ENCODE results near the gene MMP24.

DNA sequence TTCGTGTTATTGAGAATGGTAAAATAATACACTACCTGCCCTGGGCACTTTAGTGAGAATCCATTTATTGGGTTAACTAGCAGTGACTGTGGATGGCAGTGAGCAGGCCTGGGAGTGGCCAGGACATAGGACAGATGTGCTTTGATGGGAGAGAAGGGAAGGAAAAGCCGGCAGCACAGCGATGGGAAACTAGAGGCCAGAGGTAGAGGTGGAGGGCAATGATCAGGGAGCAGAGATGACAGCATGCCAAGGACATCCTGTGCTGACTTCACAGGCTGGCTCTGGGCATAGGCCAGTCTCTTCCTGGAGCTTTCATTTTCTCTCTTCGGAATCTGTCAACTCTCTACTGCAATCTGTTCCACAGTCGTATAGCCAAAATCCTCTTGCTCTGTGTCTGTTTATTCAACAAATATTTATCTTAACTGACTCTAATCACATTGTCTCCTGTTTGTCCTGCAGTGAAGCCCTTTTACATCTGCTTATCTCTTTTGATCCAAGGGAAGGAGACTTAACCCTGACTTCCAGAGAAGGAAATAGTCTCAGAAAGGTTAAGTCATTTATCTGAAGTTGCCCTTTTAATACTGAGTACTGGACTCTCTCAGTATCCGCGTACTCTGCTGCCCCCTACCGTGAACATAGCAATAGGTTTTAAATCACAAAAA is 18.4 kb upstream of the MMP24 start:
- TF ChIP-seq, protein P1, sequence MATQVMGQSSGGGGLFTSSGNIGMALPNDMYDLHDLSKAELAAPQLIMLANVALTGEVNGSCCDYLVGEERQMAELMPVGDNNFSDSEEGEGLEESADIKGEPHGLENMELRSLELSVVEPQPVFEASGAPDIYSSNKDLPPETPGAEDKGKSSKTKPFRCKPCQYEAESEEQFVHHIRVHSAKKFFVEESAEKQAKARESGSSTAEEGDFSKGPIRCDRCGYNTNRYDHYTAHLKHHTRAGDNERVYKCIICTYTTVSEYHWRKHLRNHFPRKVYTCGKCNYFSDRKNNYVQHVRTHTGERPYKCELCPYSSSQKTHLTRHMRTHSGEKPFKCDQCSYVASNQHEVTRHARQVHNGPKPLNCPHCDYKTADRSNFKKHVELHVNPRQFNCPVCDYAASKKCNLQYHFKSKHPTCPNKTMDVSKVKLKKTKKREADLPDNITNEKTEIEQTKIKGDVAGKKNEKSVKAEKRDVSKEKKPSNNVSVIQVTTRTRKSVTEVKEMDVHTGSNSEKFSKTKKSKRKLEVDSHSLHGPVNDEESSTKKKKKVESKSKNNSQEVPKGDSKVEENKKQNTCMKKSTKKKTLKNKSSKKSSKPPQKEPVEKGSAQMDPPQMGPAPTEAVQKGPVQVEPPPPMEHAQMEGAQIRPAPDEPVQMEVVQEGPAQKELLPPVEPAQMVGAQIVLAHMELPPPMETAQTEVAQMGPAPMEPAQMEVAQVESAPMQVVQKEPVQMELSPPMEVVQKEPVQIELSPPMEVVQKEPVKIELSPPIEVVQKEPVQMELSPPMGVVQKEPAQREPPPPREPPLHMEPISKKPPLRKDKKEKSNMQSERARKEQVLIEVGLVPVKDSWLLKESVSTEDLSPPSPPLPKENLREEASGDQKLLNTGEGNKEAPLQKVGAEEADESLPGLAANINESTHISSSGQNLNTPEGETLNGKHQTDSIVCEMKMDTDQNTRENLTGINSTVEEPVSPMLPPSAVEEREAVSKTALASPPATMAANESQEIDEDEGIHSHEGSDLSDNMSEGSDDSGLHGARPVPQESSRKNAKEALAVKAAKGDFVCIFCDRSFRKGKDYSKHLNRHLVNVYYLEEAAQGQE (IDR thresholded peaks at IDR 0.05; ENCODE audit: unreplicated experiment): no peak
- TF ChIP-seq, protein P2, sequence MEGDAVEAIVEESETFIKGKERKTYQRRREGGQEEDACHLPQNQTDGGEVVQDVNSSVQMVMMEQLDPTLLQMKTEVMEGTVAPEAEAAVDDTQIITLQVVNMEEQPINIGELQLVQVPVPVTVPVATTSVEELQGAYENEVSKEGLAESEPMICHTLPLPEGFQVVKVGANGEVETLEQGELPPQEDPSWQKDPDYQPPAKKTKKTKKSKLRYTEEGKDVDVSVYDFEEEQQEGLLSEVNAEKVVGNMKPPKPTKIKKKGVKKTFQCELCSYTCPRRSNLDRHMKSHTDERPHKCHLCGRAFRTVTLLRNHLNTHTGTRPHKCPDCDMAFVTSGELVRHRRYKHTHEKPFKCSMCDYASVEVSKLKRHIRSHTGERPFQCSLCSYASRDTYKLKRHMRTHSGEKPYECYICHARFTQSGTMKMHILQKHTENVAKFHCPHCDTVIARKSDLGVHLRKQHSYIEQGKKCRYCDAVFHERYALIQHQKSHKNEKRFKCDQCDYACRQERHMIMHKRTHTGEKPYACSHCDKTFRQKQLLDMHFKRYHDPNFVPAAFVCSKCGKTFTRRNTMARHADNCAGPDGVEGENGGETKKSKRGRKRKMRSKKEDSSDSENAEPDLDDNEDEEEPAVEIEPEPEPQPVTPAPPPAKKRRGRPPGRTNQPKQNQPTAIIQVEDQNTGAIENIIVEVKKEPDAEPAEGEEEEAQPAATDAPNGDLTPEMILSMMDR (conservative IDR thresholded peaks at IDR 0.05; ENCODE audit: low read depth in 2 of 2): peak; percentile 93 to 94
- TF ChIP-seq, protein P3, sequence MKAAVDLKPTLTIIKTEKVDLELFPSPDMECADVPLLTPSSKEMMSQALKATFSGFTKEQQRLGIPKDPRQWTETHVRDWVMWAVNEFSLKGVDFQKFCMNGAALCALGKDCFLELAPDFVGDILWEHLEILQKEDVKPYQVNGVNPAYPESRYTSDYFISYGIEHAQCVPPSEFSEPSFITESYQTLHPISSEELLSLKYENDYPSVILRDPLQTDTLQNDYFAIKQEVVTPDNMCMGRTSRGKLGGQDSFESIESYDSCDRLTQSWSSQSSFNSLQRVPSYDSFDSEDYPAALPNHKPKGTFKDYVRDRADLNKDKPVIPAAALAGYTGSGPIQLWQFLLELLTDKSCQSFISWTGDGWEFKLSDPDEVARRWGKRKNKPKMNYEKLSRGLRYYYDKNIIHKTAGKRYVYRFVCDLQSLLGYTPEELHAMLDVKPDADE (IDR thresholded peaks at IDR 0.05): no peak
- TF ChIP-seq JUNB (IDR thresholded peaks at IDR 0.05; ENCODE audit: unreplicated experiment): no peak
- TF ChIP-seq POLR2AphosphoS5 (IDR thresholded peaks at IDR 0.05; ENCODE audit: low read depth): no peak
- TF ChIP-seq EZH2phosphoT487 (IDR thresholded peaks at IDR 0.05; ENCODE audit: unreplicated experiment): no peak
- TF ChIP-seq, protein P4, sequence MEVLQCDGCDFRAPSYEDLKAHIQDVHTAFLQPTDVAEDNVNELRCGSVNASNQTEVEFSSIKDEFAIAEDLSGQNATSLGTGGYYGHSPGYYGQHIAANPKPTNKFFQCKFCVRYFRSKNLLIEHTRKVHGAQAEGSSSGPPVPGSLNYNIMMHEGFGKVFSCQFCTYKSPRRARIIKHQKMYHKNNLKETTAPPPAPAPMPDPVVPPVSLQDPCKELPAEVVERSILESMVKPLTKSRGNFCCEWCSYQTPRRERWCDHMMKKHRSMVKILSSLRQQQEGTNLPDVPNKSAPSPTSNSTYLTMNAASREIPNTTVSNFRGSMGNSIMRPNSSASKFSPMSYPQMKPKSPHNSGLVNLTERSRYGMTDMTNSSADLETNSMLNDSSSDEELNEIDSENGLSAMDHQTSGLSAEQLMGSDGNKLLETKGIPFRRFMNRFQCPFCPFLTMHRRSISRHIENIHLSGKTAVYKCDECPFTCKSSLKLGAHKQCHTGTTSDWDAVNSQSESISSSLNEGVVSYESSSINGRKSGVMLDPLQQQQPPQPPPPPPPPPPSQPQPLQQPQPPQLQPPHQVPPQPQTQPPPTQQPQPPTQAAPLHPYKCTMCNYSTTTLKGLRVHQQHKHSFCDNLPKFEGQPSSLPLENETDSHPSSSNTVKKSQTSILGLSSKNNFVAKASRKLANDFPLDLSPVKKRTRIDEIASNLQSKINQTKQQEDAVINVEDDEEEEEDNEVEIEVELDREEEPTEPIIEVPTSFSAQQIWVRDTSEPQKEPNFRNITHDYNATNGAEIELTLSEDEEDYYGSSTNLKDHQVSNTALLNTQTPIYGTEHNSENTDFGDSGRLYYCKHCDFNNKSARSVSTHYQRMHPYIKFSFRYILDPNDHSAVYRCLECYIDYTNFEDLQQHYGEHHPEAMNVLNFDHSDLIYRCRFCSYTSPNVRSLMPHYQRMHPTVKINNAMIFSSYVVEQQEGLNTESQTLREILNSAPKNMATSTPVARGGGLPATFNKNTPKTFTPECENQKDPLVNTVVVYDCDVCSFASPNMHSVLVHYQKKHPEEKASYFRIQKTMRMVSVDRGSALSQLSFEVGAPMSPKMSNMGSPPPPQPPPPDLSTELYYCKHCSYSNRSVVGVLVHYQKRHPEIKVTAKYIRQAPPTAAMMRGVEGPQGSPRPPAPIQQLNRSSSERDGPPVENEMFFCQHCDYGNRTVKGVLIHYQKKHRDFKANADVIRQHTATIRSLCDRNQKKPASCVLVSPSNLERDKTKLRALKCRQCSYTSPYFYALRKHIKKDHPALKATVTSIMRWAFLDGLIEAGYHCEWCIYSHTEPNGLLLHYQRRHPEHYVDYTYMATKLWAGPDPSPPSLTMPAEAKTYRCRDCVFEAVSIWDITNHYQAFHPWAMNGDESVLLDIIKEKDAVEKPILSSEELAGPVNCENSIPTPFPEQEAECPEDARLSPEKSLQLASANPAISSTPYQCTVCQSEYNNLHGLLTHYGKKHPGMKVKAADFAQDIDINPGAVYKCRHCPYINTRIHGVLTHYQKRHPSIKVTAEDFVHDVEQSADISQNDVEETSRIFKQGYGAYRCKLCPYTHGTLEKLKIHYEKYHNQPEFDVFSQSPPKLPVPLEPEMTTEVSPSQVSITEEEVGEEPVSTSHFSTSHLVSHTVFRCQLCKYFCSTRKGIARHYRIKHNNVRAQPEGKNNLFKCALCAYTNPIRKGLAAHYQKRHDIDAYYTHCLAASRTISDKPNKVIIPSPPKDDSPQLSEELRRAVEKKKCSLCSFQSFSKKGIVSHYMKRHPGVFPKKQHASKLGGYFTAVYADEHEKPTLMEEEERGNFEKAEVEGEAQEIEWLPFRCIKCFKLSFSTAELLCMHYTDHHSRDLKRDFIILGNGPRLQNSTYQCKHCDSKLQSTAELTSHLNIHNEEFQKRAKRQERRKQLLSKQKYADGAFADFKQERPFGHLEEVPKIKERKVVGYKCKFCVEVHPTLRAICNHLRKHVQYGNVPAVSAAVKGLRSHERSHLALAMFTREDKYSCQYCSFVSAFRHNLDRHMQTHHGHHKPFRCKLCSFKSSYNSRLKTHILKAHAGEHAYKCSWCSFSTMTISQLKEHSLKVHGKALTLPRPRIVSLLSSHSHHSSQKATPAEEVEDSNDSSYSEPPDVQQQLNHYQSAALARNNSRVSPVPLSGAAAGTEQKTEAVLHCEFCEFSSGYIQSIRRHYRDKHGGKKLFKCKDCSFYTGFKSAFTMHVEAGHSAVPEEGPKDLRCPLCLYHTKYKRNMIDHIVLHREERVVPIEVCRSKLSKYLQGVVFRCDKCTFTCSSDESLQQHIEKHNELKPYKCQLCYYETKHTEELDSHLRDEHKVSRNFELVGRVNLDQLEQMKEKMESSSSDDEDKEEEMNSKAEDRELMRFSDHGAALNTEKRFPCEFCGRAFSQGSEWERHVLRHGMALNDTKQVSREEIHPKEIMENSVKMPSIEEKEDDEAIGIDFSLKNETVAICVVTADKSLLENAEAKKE (CRISPR knock-in tag; IDR thresholded peaks at IDR 0.05): no peak
- TF ChIP-seq EZH2 (IDR thresholded peaks at IDR 0.05; ENCODE audit: low read depth, unreplicated experiment): no peak
- TF ChIP-seq STAT1 (IDR thresholded peaks at IDR 0.05; ENCODE audit: unreplicated experiment): no peak
- no peak for TF ChIP-seq CREB1 (CRISPR knock-in tag; IDR thresholded peaks at IDR 0.05; ENCODE audit: low read depth)
- TF ChIP-seq ZNF114 (CRISPR knock-in tag; IDR thresholded peaks at IDR 0.05): no peak

All from GM23338 (cell line).